GM12878 (cell line): Measurements from ENCODE around the gene MAST3. TPM values are rescaled to one million over a fixed set of nuclear protein-coding genes. Genes with fewer than 3 reads are reported as not detected.

Source experiments
- BACH1 ChIP-seq: fragments of 450-650 bp; IDR thresholded peaks from 2 replicates; pipeline ENCODE4 v1.6.1; 2017; ENCODE audit warnings: mild to moderate bottlenecking, borderline replicate concordance
- CHD4 ChIP-seq: fragments of 200-600 bp; sonication (generic); IDR thresholded peaks from 2 replicates; pipeline ENCODE4 v1.6.1; 2016; ENCODE audit warnings: mild to moderate bottlenecking
- DPF2 ChIP-seq: fragments of 450-650 bp; IDR thresholded peaks from 2 replicates; pipeline ENCODE4 v1.6.1; 2017; ENCODE audit warnings: mild to moderate bottlenecking
- FOXK2 ChIP-seq: fragments of 450-650 bp; IDR thresholded peaks from 2 replicates; pipeline ENCODE4 v1.6.1; 2017; ENCODE audit warnings: mild to moderate bottlenecking, moderate library complexity
- HDGF ChIP-seq: fragments of 450-650 bp; IDR thresholded peaks from 2 replicates; pipeline ENCODE4 v1.6.1; 2016; ENCODE audit warnings: antibody characterized with exemption
- MXI1 ChIP-seq: fragments of 150-350 bp; IDR thresholded peaks from 2 replicates; pipeline ENCODE4 v1.6.1; 2011; ENCODE audit warnings: low read depth, mild to moderate bottlenecking, inconsistent platforms, low read length, improper control_type of control experiment
- POLR2A ChIP-seq: IDR thresholded peaks from 2 replicates; pipeline ENCODE4 v1.6.1; 2011; ENCODE audit warnings: low read depth, mild to moderate bottlenecking, low read length
- POLR2AphosphoS2 ChIP-seq: IDR thresholded peaks from 2 replicates; pipeline ENCODE4 v1.6.1; 2011; ENCODE audit warnings: low read depth, mild to moderate bottlenecking, low read length, improper control_type of control experiment, moderate library complexity
- RB1 ChIP-seq: fragments of 450-650 bp; formaldehyde crosslinking; IDR thresholded peaks from 2 replicates; pipeline ENCODE4 v1.6.1; 2017; ENCODE audit warnings: mild to moderate bottlenecking, borderline replicate concordance
- SMARCA5 ChIP-seq: fragments of 450-650 bp; IDR thresholded peaks from 2 replicates; pipeline ENCODE4 v1.6.1; 2017; ENCODE audit warnings: mild to moderate bottlenecking
- SMC3 ChIP-seq: IDR thresholded peaks from 2 replicates; pipeline ENCODE4 v1.6.1; 2011; ENCODE audit warnings: low read length, improper control_type of control experiment, borderline replicate concordance
- YY1 ChIP-seq: IDR thresholded peaks from 2 replicates; pipeline ENCODE4 v1.6.1; 2011; ENCODE audit warnings: low read depth, mild to moderate bottlenecking, low read length
- ZSCAN29 ChIP-seq: fragments of 450-650 bp; IDR thresholded peaks from 2 replicates; pipeline ENCODE4 v1.6.1; 2017; ENCODE audit warnings: mild to moderate bottlenecking, moderate library complexity
- polyA plus RNA-seq, 11 experiments: library from polyadenylated mRNA; depleted of rRNA in 4 of 11; unstranded in 6 of 11; stranded (reverse) in 5 of 11; fragments of >200 nt; fragmentation: Nextera tagmentation in 4 of 11; fragmentation: Illumina TruSeq in 1 of 11; extraction: Ambion mirVana in 4 of 11; extraction: Trizol in 1 of 11; gene quantifications; 1 replicate in 1 of 11; 2 replicates in 10 of 11; pipeline versions ENCODE4 v1.2.1 to v1.2.3, GENCODE V29; 2011 to 2016; ENCODE audit warnings: inconsistent platforms in 2 of 11, missing spikeins in 2 of 11, low read depth in 1 of 11
- total RNA-seq, 4 experiments: library from RNA; depleted of rRNA in 3 of 4; stranded (reverse); fragments of >200 nt in 3 of 4; fragmentation: Illumina TruSeq in 1 of 4; extraction: Trizol in 1 of 4; gene quantifications; 2 replicates each; pipeline versions ENCODE4 v1.2.1 to v1.2.3, GENCODE V29; 2013 to 2021
- TF ChIP-seq, protein P1 (sequence below): fragments of 150-350 bp; IDR thresholded peaks from 2 replicates; pipeline ENCODE4 v1.6.1; 2014; ENCODE audit warnings: mild to moderate bottlenecking, low read depth, low read length
- TF ChIP-seq, protein P2 (sequence below): fragments of 450-650 bp; conservative IDR thresholded peaks from 2 replicates; pipeline ENCODE4 v1.6.1; 2017; ENCODE audit warnings: mild to moderate bottlenecking, moderate library complexity
- TF ChIP-seq, protein P3 (sequence below): fragments of 450-650 bp; IDR thresholded peaks from 2 replicates; pipeline ENCODE4 v1.6.1; 2018; ENCODE audit warnings: borderline replicate concordance, mild to moderate bottlenecking; ENCODE audit not compliant: partially characterized antibody
- TF ChIP-seq, protein P4 (sequence below): IDR thresholded peaks from 2 replicates; pipeline ENCODE4 v1.6.1; 2012; ENCODE audit warnings: low read length, inconsistent platforms

The MAST3 gene
- total and polyA plus RNA-seq, 10 of the 15 experiments (the other 5 are each of a cell fraction or from before 2014, with no cell fraction given): 3.0 to 22.2 (median 7.5) TPM

DNA sequence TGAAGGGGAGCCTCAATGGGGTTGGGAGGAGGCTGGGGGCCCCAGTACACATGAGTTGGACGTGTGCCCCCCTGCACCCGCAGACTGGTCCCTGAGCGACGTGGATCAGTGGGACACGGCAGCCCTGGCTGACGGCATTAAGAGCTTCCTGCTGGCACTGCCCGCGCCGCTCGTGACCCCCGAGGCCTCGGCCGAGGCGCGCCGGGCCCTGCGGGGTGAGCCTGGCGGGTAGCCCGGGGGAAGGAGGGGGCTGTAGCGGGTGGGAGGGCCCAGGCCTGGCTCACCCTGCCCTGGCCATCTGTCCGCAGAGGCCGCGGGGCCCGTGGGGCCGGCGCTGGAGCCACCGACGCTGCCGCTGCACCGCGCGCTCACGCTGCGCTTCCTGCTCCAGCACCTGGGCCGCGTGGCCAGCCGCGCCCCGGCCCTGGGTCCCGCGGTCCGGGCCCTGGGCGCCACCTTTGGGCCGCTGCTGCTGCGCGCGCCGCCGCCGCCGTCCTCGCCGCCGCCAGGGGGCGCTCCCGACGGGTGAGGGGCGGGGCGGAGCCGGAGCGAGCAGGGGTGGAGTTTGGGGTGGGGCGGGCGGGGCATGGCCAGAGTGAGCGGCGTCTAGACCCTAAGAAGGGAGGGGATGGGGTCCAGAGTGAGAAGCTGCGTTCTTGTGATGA lies 63.5 kb downstream of the MAST3 start (continued):
- TF ChIP-seq, protein P1, sequence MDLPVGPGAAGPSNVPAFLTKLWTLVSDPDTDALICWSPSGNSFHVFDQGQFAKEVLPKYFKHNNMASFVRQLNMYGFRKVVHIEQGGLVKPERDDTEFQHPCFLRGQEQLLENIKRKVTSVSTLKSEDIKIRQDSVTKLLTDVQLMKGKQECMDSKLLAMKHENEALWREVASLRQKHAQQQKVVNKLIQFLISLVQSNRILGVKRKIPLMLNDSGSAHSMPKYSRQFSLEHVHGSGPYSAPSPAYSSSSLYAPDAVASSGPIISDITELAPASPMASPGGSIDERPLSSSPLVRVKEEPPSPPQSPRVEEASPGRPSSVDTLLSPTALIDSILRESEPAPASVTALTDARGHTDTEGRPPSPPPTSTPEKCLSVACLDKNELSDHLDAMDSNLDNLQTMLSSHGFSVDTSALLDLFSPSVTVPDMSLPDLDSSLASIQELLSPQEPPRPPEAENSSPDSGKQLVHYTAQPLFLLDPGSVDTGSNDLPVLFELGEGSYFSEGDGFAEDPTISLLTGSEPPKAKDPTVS: no peak
- peak; percentile 93 for TF ChIP-seq SMARCA5
- TF ChIP-seq, protein P2, sequence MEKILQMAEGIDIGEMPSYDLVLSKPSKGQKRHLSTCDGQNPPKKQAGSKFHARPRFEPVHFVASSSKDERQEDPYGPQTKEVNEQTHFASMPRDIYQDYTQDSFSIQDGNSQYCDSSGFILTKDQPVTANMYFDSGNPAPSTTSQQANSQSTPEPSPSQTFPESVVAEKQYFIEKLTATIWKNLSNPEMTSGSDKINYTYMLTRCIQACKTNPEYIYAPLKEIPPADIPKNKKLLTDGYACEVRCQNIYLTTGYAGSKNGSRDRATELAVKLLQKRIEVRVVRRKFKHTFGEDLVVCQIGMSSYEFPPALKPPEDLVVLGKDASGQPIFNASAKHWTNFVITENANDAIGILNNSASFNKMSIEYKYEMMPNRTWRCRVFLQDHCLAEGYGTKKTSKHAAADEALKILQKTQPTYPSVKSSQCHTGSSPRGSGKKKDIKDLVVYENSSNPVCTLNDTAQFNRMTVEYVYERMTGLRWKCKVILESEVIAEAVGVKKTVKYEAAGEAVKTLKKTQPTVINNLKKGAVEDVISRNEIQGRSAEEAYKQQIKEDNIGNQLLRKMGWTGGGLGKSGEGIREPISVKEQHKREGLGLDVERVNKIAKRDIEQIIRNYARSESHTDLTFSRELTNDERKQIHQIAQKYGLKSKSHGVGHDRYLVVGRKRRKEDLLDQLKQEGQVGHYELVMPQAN: 0 out of 2 replicates have a peak, but pooled peaks have one; percentile 31
- no peak for TF ChIP-seq FOXK2
- TF ChIP-seq, protein P3, sequence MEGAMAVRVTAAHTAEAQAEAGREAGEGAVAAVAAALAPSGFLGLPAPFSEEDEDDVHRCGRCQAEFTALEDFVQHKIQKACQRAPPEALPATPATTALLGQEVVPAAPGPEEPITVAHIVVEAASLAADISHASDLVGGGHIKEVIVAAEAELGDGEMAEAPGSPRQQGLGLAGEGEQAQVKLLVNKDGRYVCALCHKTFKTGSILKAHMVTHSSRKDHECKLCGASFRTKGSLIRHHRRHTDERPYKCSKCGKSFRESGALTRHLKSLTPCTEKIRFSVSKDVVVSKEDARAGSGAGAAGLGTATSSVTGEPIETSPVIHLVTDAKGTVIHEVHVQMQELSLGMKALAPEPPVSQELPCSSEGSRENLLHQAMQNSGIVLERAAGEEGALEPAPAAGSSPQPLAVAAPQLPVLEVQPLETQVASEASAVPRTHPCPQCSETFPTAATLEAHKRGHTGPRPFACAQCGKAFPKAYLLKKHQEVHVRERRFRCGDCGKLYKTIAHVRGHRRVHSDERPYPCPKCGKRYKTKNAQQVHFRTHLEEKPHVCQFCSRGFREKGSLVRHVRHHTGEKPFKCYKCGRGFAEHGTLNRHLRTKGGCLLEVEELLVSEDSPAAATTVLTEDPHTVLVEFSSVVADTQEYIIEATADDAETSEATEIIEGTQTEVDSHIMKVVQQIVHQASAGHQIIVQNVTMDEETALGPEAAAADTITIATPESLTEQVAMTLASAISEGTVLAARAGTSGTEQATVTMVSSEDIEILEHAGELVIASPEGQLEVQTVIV: no peak
- peak; percentile 81 for TF ChIP-seq YY1
- TF ChIP-seq POLR2AphosphoS2: no peak
- TF ChIP-seq DPF2: peak; percentile 29; the same call in 1 of the 2 replicates
- peak; percentile 71; the same call in 1 of the 2 replicates for TF ChIP-seq HDGF
- TF ChIP-seq RB1: peak; percentile 56; the same call in 1 of the 2 replicates
- peak; percentile 59 for TF ChIP-seq BACH1
- TF ChIP-seq, protein P4, sequence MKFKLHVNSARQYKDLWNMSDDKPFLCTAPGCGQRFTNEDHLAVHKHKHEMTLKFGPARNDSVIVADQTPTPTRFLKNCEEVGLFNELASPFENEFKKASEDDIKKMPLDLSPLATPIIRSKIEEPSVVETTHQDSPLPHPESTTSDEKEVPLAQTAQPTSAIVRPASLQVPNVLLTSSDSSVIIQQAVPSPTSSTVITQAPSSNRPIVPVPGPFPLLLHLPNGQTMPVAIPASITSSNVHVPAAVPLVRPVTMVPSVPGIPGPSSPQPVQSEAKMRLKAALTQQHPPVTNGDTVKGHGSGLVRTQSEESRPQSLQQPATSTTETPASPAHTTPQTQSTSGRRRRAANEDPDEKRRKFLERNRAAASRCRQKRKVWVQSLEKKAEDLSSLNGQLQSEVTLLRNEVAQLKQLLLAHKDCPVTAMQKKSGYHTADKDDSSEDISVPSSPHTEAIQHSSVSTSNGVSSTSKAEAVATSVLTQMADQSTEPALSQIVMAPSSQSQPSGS: no peak
- TF ChIP-seq MXI1: no peak
- TF ChIP-seq ZSCAN29: peak; percentile 60; the same call in 1 of the 2 replicates
- TF ChIP-seq SMC3: peak; percentile 10; the same call in 1 of the 2 replicates
- TF ChIP-seq CHD4: no peak
- TF ChIP-seq POLR2A: peak; percentile 74; the same call in 1 of the 2 replicates
